Adrenal gland (tissue), 5 donors: ENCODE data around the gene PUSL1.

ENCODE experiments used
- POLR2A ChIP-seq, 2 donors: fragments of 450-650 bp; IDR thresholded peaks; one replicate each; pipeline ENCODE4 v1.6.1; 2017; ENCODE audit warnings: antibody characterized with exemption in 2 of 2, mild to moderate bottlenecking in 2 of 2, moderate library complexity in 1 of 2
- TF ChIP-seq, protein P1 (sequence below), 6 experiments: fragments of 450-650 bp in 4 of 6; fragments of 200-600 bp in 2 of 6; sonication (generic) in 1 of 6; IDR thresholded peaks; 1 replicate in 5 of 6; 2 replicates in 1 of 6; pipeline versions ENCODE4 v1.5.1 to v1.8.0; 2016 to 2021; ENCODE audit warnings: antibody characterized with exemption in 6 of 6, mild to moderate bottlenecking in 2 of 6, moderate library complexity in 1 of 6
- donor health status: DM: no; HTN: no; CAD: no.

DNA sequence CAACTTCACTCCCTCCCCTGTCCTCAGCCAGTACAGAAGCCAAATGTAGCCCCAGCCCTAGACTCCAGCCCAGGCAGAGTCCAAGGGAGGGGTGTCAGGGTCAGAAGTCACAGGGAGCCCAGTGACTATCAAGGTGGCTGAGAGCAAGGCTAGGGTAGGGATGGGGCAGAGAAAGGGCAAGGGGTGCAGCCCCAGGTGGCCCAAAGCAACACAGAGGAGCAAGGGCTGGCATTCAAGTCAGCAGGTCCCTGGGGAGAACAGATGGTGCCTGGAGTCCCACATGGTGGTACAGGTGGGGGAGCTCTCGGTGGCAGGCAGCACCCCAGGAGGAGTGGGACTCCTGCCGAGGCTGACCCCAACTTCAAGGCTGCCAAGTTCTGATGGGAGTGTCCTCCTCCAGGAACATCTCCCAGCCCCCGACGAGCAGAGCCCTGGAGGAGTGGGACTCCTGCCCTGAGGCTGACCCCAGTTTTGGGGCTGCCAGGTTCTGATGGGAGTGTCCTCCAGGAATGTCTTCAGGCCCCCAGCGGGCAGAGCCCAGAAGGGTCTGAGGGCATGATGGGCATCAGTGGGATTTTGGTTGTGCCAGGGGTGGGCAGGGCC is 44.5 kb downstream of the PUSL1 start:
- TF ChIP-seq, protein P1, sequence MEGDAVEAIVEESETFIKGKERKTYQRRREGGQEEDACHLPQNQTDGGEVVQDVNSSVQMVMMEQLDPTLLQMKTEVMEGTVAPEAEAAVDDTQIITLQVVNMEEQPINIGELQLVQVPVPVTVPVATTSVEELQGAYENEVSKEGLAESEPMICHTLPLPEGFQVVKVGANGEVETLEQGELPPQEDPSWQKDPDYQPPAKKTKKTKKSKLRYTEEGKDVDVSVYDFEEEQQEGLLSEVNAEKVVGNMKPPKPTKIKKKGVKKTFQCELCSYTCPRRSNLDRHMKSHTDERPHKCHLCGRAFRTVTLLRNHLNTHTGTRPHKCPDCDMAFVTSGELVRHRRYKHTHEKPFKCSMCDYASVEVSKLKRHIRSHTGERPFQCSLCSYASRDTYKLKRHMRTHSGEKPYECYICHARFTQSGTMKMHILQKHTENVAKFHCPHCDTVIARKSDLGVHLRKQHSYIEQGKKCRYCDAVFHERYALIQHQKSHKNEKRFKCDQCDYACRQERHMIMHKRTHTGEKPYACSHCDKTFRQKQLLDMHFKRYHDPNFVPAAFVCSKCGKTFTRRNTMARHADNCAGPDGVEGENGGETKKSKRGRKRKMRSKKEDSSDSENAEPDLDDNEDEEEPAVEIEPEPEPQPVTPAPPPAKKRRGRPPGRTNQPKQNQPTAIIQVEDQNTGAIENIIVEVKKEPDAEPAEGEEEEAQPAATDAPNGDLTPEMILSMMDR (IDR thresholded peaks at IDR 0.05), result no peak
- no peak for TF ChIP-seq POLR2A (IDR thresholded peaks at IDR 0.05)
